Activated naive CD8-positive, alpha-beta T cell (primary cell): ENCODE data around the gene MMEL1.
"Not testable (repeated sequence)": the region's sequence is repeated elsewhere in the genome, so short reads cannot be mapped to it uniquely, and the experiment has no call there.

Experiments used
- H3K27ac Mint-ChIP-seq: one replicate; pipeline ENCODE4 v1.8.0; 2021; ENCODE audit warnings: mixed read lengths
- H3K27me3 Mint-ChIP-seq: one replicate; pipeline ENCODE4 v1.8.0; 2021; ENCODE audit warnings: mixed read lengths
- H3K36me3 Mint-ChIP-seq: one replicate; pipeline ENCODE4 v1.8.0; 2021; ENCODE audit warnings: mixed read lengths
- H3K4me1 Mint-ChIP-seq: one replicate; pipeline ENCODE4 v1.8.0; 2021; ENCODE audit warnings: low read depth, mixed read lengths
- H3K4me3 Mint-ChIP-seq: one replicate; pipeline ENCODE4 v1.8.0; 2021; ENCODE audit warnings: mild to moderate bottlenecking, mixed read lengths
- H3K9me3 Mint-ChIP-seq: one replicate; pipeline ENCODE4 v1.8.0; 2021; ENCODE audit warnings: low read depth, mixed read lengths

Gene MMEL1

DNA sequence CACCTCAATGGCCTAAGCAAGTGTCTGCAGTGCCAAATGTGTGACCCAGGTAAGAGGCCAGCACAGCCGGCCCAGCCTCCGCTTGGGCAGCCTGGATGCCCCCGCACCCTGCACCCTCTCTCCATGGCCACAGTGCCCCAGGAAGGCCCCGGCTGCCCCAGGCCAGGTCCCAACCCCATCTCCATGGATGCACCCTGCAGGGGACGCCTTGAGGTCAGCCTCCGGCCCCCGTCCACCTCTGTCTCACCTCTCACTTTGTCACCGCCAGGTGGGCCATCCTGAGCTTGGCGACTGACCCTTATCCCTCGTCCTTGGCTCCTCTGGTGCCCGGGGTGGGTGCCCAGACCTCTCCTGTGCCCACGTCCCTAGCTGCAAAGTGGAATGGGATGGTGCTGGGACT is 74.4 kb downstream of the MMEL1 start:
- Mint-ChIP-seq H3K9me3 (no peaks in the 10 kb centered on the region), H3K4me1 (peaks cover 19% of the 10 kb centered on the region), H3K4me3 (peak overlapping the region; percentile 65), H3K27ac (peak overlapping the region; percentile 81), H3K36me3 (no peaks in the 10 kb centered on the region), H3K27me3 (no peaks in the 10 kb centered on the region)

DNA sequence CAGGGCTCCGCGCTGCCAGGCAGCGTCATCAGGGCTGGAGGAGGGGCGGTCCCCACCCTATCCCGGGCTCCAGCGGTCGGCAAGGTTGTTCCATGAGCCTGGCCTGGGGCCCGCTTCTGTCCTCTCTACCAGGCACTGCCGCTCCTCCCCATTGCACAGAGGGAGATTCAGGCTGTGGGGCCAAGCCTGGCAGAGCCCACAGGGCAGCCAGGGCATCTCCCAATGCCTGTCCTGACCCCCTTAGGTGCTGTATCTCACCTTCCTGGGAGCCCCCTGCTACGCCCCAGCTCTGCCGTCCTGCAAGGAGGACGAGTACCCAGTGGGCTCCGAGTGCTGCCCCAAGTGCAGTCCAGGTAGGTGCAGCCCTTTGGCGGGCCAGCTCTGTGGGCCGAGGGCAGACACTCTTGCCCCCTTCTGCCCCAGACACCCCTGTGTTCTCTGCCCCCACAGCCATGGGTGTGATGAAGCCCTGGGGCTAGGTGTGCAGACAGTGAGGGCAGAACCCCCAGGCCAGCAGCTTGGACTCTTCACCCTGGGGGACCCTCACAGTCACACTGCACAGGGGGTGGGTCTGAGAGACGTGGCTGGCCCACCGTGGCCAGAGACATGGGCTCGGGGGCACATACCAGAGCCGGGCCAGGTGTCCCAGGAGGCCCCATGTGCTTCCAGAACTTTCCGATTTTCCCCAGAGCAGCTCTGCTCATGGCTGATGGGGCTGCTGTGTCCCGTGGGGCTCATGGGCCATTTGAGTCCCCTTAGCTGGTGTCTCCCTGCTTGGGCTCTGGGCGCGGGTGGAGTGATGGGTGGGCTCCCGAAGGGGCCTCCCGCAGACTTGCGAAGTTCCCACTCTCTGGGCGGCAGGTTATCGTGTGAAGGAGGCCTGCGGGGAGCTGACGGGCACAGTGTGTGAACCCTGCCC is 75.1 kb downstream of the MMEL1 start:
- Mint-ChIP-seq H3K4me3 (peak overlapping the region; percentile 97), H3K36me3 (no peaks in the 10 kb centered on the region), H3K27ac (peak overlapping the region; percentile 81), H3K27me3 (no peaks in the 10 kb centered on the region), H3K9me3 (no peaks in the 10 kb centered on the region), H3K4me1 (peaks cover 19% of the 10 kb centered on the region)

GRCh38 chr1:2556678-2557481 is 75.9 kb downstream of the MMEL1 start:
- H3K27ac Mint-ChIP-seq = peak overlapping the region; percentile 98
- H3K36me3 Mint-ChIP-seq = no peaks in the 10 kb centered on the region
- no peaks in the 10 kb centered on the region for H3K27me3 Mint-ChIP-seq
- H3K4me1 Mint-ChIP-seq = peaks cover 19% of the 10 kb centered on the region
- H3K4me3 Mint-ChIP-seq = peak overlapping the region; percentile 97
- no peaks in the 10 kb centered on the region for H3K9me3 Mint-ChIP-seq

GRCh38 chr1:2556277-2556677 is 76.5 kb downstream of the MMEL1 start, which contains the start of gene TNFRSF14:
TNFRSF14 (plus strand) TSS chr1:2556371; CDS start chr1:2556665, 294 bp downstream.
- Mint-ChIP-seq H3K9me3 (no peaks in the 10 kb centered on the region), H3K4me3 (peak within 1 kb of the TSS; percentile 97), H3K4me1 (peaks cover 18% of the 10 kb centered on the region), H3K36me3 (no peaks in the 10 kb centered on the region), H3K27ac (peak within 1 kb of the TSS; percentile 98), H3K27me3 (no peaks in the 10 kb centered on the region)

DNA sequence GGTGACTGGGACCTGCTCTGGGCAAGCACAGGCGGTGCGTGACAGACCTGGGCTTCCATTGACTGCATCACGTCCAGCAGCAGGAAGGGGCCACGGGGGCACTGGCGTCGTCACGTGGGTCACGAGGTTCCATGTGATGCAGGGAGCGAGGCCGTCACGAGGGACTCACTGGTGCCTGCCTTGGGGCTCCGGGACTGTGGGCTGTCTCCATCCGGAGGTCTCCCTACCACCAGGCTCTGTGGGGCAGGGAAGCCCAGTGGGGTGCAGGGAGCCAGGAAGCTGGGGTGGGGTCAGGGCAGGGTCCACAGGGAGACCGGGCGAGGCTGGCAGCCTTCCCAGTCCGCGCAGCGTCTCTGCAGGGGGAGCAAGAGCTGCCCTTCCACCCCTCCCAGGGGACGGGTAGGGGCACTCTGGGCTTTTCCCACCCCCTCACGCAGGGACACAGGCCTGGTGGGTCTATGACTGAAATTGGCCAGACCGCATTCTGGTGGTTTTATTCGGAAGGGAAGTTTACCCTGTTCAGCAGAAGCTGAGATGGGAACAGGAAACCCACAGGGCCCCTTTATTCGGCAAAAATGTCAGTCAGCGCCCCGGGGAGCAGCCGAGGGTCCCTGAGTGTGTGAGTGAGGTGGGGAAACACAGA is 77.1 kb downstream of the MMEL1 start:
- peaks cover 18% of the 10 kb centered on the region for H3K4me1 Mint-ChIP-seq
- no peaks in the 10 kb centered on the region for H3K27me3 Mint-ChIP-seq
- no peaks in the 10 kb centered on the region for H3K36me3 Mint-ChIP-seq
- H3K27ac Mint-ChIP-seq = peak overlapping the region; percentile 98
- no peaks in the 10 kb centered on the region for H3K9me3 Mint-ChIP-seq
- peak overlapping the region; percentile 97 for H3K4me3 Mint-ChIP-seq

DNA sequence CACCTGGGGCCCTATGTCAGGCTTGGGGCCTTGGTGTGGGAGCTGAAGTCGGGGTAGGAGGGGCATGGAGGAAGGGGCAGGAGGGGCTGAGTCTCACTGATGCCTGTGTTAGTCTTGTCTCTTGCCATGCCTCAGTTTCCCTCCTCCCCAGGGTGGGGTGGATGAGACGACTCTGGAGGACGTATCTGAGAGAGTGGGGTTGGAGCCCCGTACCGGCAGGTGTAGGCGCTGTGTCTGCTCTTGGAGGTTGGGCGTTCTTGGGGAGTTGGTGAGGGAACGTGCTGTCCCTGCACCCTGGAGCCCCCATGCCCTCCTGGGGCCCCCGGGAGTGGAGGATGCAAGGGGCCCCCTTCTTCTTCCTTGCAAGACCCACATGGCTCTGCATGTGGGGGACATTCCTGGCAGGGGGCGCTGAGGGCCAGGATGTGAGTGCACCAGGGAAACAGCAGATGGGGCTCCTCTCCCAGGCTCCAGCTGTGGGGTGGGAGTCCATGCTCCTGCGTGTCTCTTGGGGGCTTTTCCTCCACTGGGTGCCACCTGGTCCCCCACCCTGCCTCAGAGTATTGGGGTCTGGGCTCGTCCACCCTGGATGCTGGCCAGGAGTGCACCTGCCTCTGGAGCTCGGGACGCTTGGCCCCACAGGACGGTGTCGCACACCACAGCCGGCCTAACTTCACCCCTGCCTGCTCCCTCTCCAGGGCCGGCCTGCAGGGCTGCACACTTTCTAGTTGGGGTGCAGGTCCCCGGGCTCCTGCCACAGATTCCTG is 78.0 kb downstream of the MMEL1 start:
- peak overlapping the region; percentile 61 for H3K27ac Mint-ChIP-seq
- no peaks in the 10 kb centered on the region for H3K36me3 Mint-ChIP-seq
- peaks cover 20% of the 10 kb centered on the region for H3K4me1 Mint-ChIP-seq
- H3K4me3 Mint-ChIP-seq = peak overlapping the region; percentile 63
- H3K9me3 Mint-ChIP-seq = no peaks in the 10 kb centered on the region
- no peaks in the 10 kb centered on the region for H3K27me3 Mint-ChIP-seq

DNA sequence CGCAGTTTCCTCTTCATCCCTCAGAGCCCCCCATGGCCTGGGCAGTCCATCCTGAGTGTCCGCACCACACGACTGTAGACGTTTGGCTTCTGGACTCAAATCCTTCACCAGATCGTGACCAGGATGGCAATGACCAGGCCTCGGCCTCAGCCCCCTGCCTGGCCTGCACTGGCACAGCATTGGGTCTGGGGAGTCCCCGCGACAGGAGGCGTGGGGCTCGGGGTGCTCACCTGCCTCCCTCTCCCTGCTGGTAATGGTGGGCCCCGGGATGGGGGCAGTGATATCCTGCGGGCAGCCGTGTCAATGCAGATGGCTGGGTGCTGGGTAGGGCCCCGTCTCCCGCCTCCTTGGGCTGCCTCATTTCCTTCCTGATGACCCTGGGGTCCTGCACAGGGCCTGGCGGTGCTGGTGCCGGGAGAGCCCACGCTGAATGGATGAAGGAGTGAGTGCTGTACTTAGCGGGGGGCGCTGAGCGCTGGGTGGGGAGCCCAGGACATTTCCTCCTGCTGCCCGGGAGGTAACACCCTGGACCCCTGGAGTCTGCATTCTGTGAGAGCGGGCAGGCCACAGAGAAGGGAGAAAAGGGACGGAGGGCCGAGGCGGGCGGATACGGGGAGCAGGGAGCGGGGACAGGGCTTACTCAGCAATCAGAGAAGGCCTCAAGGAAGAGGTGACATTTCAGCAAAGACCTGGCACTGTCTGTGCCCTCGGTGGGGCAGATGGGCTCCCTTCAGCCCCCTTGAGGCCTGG is 78.8 kb downstream of the MMEL1 start:
- H3K27me3 Mint-ChIP-seq = no peaks in the 10 kb centered on the region
- H3K4me1 Mint-ChIP-seq = peaks cover 22% of the 10 kb centered on the region
- peak overlapping the region; percentile 63 for H3K4me3 Mint-ChIP-seq
- peak overlapping the region; percentile 61 for H3K27ac Mint-ChIP-seq
- H3K9me3 Mint-ChIP-seq = no peaks in the 10 kb centered on the region
- H3K36me3 Mint-ChIP-seq = no peaks in the 10 kb centered on the region

- peaks cover 24% of the 10 kb centered on the region for H3K4me1 Mint-ChIP-seq
- not testable (repeated sequence) for H3K27me3 Mint-ChIP-seq, H3K36me3 Mint-ChIP-seq, H3K4me3 Mint-ChIP-seq, H3K9me3 Mint-ChIP-seq, H3K27ac Mint-ChIP-seq
These were observed 79.7 kb downstream of the MMEL1 start for GRCh38 chr1:2553076-2553475.

DNA sequence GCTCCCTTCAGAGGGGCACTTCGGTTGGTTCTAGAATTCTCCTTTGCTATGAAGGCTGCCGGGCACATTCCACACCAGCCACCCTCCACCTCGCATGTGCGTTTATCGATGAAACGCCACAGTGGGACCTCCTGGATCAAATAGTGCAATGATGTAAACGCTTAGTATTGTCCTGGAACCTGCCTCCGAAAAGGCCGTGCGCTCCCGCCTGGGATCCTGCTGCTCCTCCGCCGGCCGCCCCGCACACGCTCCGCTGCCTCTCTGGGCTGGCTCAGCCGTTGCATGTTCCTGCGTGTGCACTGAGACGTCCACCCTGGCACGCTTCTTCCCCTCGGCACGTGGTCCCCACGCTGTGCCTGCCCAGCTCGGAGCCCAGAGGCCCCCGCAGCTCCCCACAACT is 80.6 kb downstream of the MMEL1 start:
- H3K27ac Mint-ChIP-seq = no peak overlapping the region
- no peaks in the 10 kb centered on the region for H3K9me3 Mint-ChIP-seq
- peaks cover 28% of the 10 kb centered on the region for H3K4me1 Mint-ChIP-seq
- no peaks in the 10 kb centered on the region for H3K27me3 Mint-ChIP-seq
- no peak overlapping the region for H3K4me3 Mint-ChIP-seq
- H3K36me3 Mint-ChIP-seq = no peaks in the 10 kb centered on the region

DNA sequence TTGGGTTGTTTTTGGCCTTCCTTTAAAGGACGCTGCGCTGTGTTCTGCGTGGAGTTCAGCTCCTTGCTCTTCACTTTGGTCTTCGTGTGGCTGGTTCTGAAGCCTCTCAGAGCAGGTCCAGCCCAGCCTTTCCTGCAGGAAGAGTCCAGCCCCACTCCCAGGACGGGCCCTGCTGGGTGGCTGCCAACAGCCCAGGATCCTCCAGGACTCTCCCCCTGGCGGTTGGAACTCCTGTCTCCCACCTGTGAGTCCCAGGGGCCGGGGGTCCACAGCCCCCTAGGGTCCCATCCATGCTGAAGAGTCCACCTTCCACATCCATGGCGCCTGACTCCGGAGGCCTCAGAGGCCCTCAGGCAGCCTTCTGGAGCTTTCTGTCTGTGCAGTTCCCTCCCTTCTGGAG is 81.3 kb downstream of the MMEL1 start:
- not testable (repeated sequence) for H3K4me3 Mint-ChIP-seq, H3K27ac Mint-ChIP-seq, H3K27me3 Mint-ChIP-seq, H3K9me3 Mint-ChIP-seq, H3K36me3 Mint-ChIP-seq
- H3K4me1 Mint-ChIP-seq = peaks cover 30% of the 10 kb centered on the region

DNA sequence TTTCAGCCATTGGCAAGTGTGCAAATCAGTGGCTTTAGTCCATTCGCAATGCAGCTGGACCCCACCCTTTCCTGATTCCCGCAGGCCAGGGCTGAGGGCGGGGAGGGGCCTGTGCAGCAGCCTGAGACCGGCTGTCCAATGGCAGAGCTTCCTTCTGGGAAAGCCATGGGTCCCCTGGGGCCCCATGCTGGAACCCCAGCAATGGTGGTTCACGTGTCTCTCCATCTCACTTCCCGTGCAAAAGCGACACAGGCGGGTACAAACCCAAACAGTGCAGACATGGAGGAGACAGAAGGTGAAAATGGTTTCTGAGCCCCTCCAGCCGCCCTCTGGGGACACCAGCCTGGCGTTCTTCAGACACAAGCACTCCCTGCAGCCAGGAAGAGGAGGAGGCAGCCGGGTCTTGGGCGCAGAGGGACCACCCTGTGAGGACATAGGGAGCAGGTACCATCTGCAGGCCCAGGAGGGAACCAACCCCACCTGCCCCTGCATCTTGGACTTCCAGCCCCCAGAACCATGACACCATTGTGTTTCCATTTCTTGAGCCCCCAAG is 82.4 kb downstream of the MMEL1 start:
- not testable (repeated sequence) for H3K9me3 Mint-ChIP-seq, H3K36me3 Mint-ChIP-seq, H3K4me3 Mint-ChIP-seq, H3K27me3 Mint-ChIP-seq
- Mint-ChIP-seq H3K27ac (peak overlapping the region; percentile 87), H3K4me1 (peaks cover 27% of the 10 kb centered on the region)

GRCh38 chr1:2549367-2550029 is 83.3 kb downstream of the MMEL1 start:
- not testable (repeated sequence) for H3K27me3 Mint-ChIP-seq, H3K9me3 Mint-ChIP-seq
- H3K4me1 Mint-ChIP-seq = peaks cover 27% of the 10 kb centered on the region

DNA sequence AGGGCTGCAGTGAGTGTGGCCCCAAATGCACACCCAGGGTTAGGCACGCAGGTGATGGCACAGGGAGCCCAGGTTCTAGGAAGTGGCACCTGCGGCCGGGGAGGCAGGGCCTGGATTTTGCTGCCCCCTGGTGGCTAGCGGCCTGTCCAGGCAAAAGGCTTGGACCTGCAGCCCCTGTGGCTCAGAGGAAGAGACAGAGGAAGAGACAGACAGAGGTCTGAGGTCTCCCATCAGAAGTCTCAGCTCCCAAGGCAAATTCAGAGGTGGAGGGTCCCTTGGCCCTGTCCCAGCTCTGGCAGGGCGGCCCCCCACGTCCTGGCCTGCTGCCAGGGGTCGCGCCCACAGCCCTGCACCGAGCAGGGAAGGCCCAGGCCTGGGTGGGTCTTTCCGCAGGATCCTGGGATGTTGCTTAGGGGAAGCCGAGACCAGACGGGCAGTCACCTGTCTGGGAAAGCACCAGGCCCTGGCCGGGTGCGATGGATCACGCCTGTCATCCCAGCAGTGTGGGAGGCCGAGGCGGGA is 84.7 kb downstream of the MMEL1 start:
- Mint-ChIP-seq H3K4me3 (peak overlapping the region; percentile 88), H3K4me1 (peaks cover 27% of the 10 kb centered on the region), H3K27me3 (no peaks in the 10 kb centered on the region), H3K9me3 (no peaks in the 10 kb centered on the region), H3K27ac (peak overlapping the region; percentile 96), H3K36me3 (no peaks in the 10 kb centered on the region)

More at GRCh38 chr1:2549367-2550029, 83.3 kb downstream of the MMEL1 start:
- not testable (repeated sequence) for H3K36me3 Mint-ChIP-seq
- Mint-ChIP-seq H3K4me3 (peak overlapping the region; percentile 88), H3K27ac (peak overlapping the region; percentile 96)
